ENCODE data around the gene ELMOD3.
A peak's percentile ranks its signal among the peaks of the same experiment; 100 is the strongest.
"Not testable (repeated sequence)": the region's sequence is repeated elsewhere in the genome, so short reads cannot be mapped to it uniquely, and the experiment has no call there.

ELMOD3 gene

GRCh38 chr2:85377083-85377482 lies 22.5 kb downstream of the ELMOD3 start:
- Histone ChIP-seq H3K27ac (no peak overlapping the region), H3K27me3 (no peaks in the 10 kb centered on the region), H3K4me3 (no peak overlapping the region), H3K9ac (no peak overlapping the region), H3K4me2 (no peak overlapping the region), H3K36me3 (peaks cover 48 to 95% (median 63%) of the 10 kb centered on the region in 11 experiments), H4K20me1 (no peaks in the 10 kb centered on the region), H3K4me1 (no peaks in the 10 kb centered on the region), H3K9me3 (replicated peaks in 1 of 11) (peaks cover 26 to 41% (median 29%) of the 10 kb centered on the region in 11 experiments)
- TF ChIP-seq Cebpa-rat (IDR thresholded peaks at IDR 0.05): no peak

- Histone ChIP-seq H3K4me3 (no peak overlapping the region), H3K36me3 (peaks cover 48 to 97% (median 67%) of the 10 kb centered on the region in 11 experiments), H3K4me2 (no peak overlapping the region), H3K27me3 (no peaks in the 10 kb centered on the region), H3K27ac (no peak overlapping the region), H3K4me1 (peaks cover 0 to 10% (median 2%) of the 10 kb centered on the region in 10 experiments; a peak in 6 of 20 replicates), H3K9ac (no peak overlapping the region), H4K20me1 (no peaks in the 10 kb centered on the region), H3K9me3 (replicated peaks in 1 of 11) (peaks cover 26 to 40% (median 29%) of the 10 kb centered on the region in 11 experiments)
- TF ChIP-seq Cebpa-rat (IDR thresholded peaks at IDR 0.05): no peak
Observed at GRCh38 chr2:85378257-85378656, 23.7 kb downstream of the ELMOD3 start.

GRCh38 chr2:85380048-85380447 lies 25.5 kb downstream of the ELMOD3 start:
- H3K4me2 ChIP-seq: no peak overlapping the region
- H3K27me3 ChIP-seq: no peaks in the 10 kb centered on the region
- H3K9ac ChIP-seq: no peak overlapping the region
- H4K20me1 ChIP-seq: no peaks in the 10 kb centered on the region
- peak overlapping the region in 2 of 10 experiments; percentile 25 to 27; a peak in 1 of 20 replicates for H3K4me3 ChIP-seq
- H3K4me1 ChIP-seq: peaks cover 0 to 22% (median 5%) of the 10 kb centered on the region in 10 experiments; a peak in 6 of 20 replicates
- H3K27ac ChIP-seq: no peak overlapping the region
- peaks cover 19 to 34% (median 29%) of the 10 kb centered on the region in 11 experiments for H3K9me3 ChIP-seq (replicated peaks in 1 of 11)
- peaks cover 54 to 98% (median 75%) of the 10 kb centered on the region in 11 experiments for H3K36me3 ChIP-seq
- TF ChIP-seq Cebpa-rat (IDR thresholded peaks at IDR 0.05): no peak

DNA sequence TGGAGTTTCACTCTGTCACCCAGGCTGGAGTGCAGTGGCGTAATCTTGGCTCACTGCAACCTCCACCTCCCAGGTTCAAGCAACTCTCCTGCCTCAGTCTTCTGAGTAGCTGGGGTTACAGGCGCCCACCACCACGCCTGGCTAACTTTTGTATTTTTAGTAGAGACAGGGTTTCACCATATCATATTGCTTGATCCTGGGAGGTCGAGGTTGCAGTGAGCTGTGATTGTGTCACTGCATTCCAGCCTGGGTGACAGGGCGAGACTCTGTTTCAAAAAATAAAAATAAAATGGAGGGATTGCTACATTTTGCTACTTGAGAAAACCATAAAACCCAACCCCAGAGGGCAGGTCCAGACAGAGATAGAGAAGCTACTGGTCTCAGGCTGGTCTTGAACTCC lies 28.6 kb downstream of the ELMOD3 start:
- Histone ChIP-seq H3K27ac (peak overlapping the region in 8 of 11 experiments; percentile 15 to 71 (median 52); a peak in 14 of 22 replicates), H3K36me3 (peaks cover 59 to 100% (median 80%) of the 10 kb centered on the region in 11 experiments), H3K4me2 (peak overlapping the region in 6 of 11 experiments; percentile 6 to 30 (median 15); a peak in 6 of 22 replicates), H3K9me3 (replicated peaks in 1 of 11) (peaks cover 19 to 34% (median 29%) of the 10 kb centered on the region in 11 experiments), H3K4me1 (peaks cover 0 to 22% (median 5%) of the 10 kb centered on the region in 10 experiments; a peak in 6 of 20 replicates), H3K9ac (peak overlapping the region in 2 of 11 experiments; percentile 18 to 33; a peak in 5 of 22 replicates)
- TF ChIP-seq Cebpa-rat (IDR thresholded peaks at IDR 0.05): peak in 7 of 11 experiments; percentile 31 to 71 (median 65); a peak in 9 of 22 replicates
- not testable (repeated sequence) for H3K27me3 ChIP-seq, H4K20me1 ChIP-seq, H3K4me3 ChIP-seq

- peak overlapping the region in 1 of 11 experiments; percentile 6; a peak in 4 of 22 replicates for H3K4me2 ChIP-seq
- no peaks in the 10 kb centered on the region for H3K27me3 ChIP-seq
- no peak for TF ChIP-seq Cebpa-rat (IDR thresholded peaks at IDR 0.05)
- peak overlapping the region in 8 of 11 experiments; percentile 10 to 71 (median 52); a peak in 12 of 22 replicates for H3K27ac ChIP-seq
- H3K9ac ChIP-seq: peak overlapping the region in 2 of 11 experiments; percentile 18 to 33; a peak in 3 of 22 replicates
- peaks cover 19 to 32% (median 29%) of the 10 kb centered on the region in 11 experiments for H3K9me3 ChIP-seq (replicated peaks in 1 of 11)
- no peak overlapping the region for H3K4me3 ChIP-seq
- H4K20me1 ChIP-seq: no peaks in the 10 kb centered on the region
- peaks cover 0 to 22% (median 5%) of the 10 kb centered on the region in 10 experiments; a peak in 6 of 20 replicates for H3K4me1 ChIP-seq
- peaks cover 59 to 100% (median 81%) of the 10 kb centered on the region in 11 experiments for H3K36me3 ChIP-seq
Observed at GRCh38 chr2:85383850-85384249, 29.3 kb downstream of the ELMOD3 start.

DNA sequence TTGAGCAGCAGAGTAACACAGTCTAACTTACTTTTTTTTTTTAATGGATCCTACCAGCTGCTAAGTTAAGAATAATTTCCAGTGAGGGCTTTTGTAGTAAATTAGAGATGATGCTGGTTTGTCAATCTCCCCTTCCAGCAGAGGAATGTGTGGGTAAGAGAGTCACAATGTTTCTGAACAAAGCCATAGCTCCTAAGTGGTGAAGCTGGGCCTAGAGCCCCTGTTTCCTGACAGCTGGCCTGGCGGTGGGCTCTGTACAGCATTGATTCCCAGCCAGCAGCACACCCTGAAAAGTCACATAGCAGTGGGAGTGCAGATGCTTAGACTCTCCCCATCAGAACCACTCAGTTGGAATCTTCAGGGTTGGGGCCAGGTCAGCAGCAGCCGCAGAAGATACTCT lies 31.2 kb downstream of the ELMOD3 start:
- H3K9me3 ChIP-seq (replicated peaks in 1 of 11): peaks cover under 1 to 13% (median 10%) of the 10 kb centered on the region in 11 experiments; a peak in 21 of 22 replicates
- H4K20me1 ChIP-seq: peaks cover 0 to 17% (median 0%) of the 10 kb centered on the region in 11 experiments; a peak in 3 of 22 replicates
- peaks cover 56 to 100% (median 74%) of the 10 kb centered on the region in 11 experiments for H3K36me3 ChIP-seq

DNA sequence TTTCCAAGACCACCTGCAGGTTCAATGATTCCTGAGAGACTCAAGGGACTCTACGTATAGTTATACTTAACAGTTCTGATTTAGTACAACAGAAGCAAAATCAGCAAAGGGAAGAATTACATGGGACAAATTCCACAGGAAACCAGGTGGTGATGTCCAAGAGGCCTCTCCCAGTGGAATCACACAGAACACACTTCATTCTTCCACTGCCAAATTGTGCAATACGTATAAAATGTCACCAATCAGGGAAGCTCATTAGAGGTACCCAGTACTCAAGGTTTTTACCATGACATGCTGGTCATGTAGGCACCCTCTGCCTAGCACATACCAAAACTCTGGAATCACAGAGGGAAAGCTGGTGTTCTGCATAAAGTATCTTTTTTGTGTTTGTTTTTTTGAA lies 33.2 kb downstream of the ELMOD3 start:
- Histone ChIP-seq H3K4me2 (no peak overlapping the region), H3K4me1 (peaks cover 14 to 49% (median 33%) of the 10 kb centered on the region in 10 experiments), H3K27me3 (no peaks in the 10 kb centered on the region), H3K27ac (no peak overlapping the region), H3K9ac (no peak overlapping the region), H3K9me3 (replicated peaks in 1 of 11) (no peaks in the 10 kb centered on the region), H3K4me3 (no peak overlapping the region), H3K36me3 (peaks cover 52 to 100% (median 75%) of the 10 kb centered on the region in 11 experiments), H4K20me1 (peaks cover 0 to 36% (median 0%) of the 10 kb centered on the region in 11 experiments; a peak in 3 of 22 replicates)
- TF ChIP-seq Cebpa-rat (IDR thresholded peaks at IDR 0.05): peak in 1 of 11 experiments; percentile 61; a peak in 2 of 22 replicates

More for the DNA sequence above, 31.2 kb downstream of the ELMOD3 start:
- Histone ChIP-seq H3K9ac (no peak overlapping the region; a peak in 1 of 22 replicates), H3K4me3 (no peak overlapping the region), H3K27ac (peak overlapping the region in 4 of 11 experiments; percentile 3 to 39 (median 8); a peak in 4 of 22 replicates), H3K27me3 (no peaks in the 10 kb centered on the region), H3K4me1 (peaks cover 0 to 32% (median 15%) of the 10 kb centered on the region in 10 experiments; a peak in 17 of 20 replicates), H3K4me2 (no peak overlapping the region)
- TF ChIP-seq Cebpa-rat (IDR thresholded peaks at IDR 0.05): no peak

- 0 out of 22 replicates have a peak overlapping the region, but pooled peaks of 1 of the 11 experiments have one; percentile 15 for H3K27ac ChIP-seq
- peak overlapping the region in 1 of 11 experiments; percentile 49; a peak in 2 of 22 replicates for H3K4me2 ChIP-seq
- H3K27me3 ChIP-seq: no peaks in the 10 kb centered on the region
- H3K9ac ChIP-seq: peak overlapping the region in 1 of 11 experiments; percentile 20; a peak in 2 of 22 replicates
- no peak overlapping the region for H3K4me3 ChIP-seq
- no peaks in the 10 kb centered on the region for H3K9me3 ChIP-seq (replicated peaks in 1 of 11)
- peaks cover 27 to 48% (median 41%) of the 10 kb centered on the region in 10 experiments for H3K4me1 ChIP-seq
- peaks cover 49 to 100% (median 75%) of the 10 kb centered on the region in 11 experiments for H3K36me3 ChIP-seq
- no peak for TF ChIP-seq Cebpa-rat (IDR thresholded peaks at IDR 0.05)
- peaks cover 0 to 36% (median 0%) of the 10 kb centered on the region in 11 experiments; a peak in 3 of 22 replicates for H4K20me1 ChIP-seq
Observed at GRCh38 chr2:85388878-85389538, 34.4 kb downstream of the ELMOD3 start.
